Panc1 (cell line): ENCODE measurements around the gene TUBG2. TPM values are rescaled to one million over a fixed set of nuclear protein-coding genes. Genes with fewer than 3 reads are reported as not detected.

Source experiments
- ATAC-seq: fragments of 200-7000 bp; cut with Tn5 transposase; 2 replicates; pipeline ENCODE4 v1.9.1; 2020; ENCODE audit warnings: mild to moderate bottlenecking, moderate library complexity
- BruUV-seq: library from RNA; stranded (reverse); fragments of 400-500 nt; replicated peaks from 2 replicates; lab custom pipeline; 2021; lab: Mats Ljungman, UMichigan
- CTCF ChIA-PET: fragments of 300-600 bp; sonication (Branson Sonifier 250); formaldehyde crosslinking; loops from one replicate; lab custom pipeline; 2022; ENCODE audit warnings: antibody characterized with exemption; lab: Charles Lee
- POLR2A ChIA-PET: fragments of 300-600 bp; sonication (Branson Sonifier 250); formaldehyde crosslinking; loops from one replicate; lab custom pipeline; 2022; ENCODE audit warnings: antibody characterized with exemption; lab: Charles Lee
- DNase-seq: peaks from one replicate; pipeline ENCODE4 v3.0.0-alpha.2; 2010; ENCODE audit warnings: low read depth, low spot score
- H3K27ac ChIP-seq: 2 replicates; pipeline ENCODE4 v1.5.1; 2011; ENCODE audit warnings: mild to moderate bottlenecking, low read length, inconsistent platforms
- H3K27me3 ChIP-seq: fragments of 200-500 bp; sonication (Bioruptor generic); 2 replicates; pipeline ENCODE4 v1.6.0; 2014; ENCODE audit warnings: low read length, inconsistent platforms; ENCODE audit not compliant: control insufficient read depth, insufficient read depth
- H3K36me3 ChIP-seq: fragments of 200-500 bp; sonication (Bioruptor generic); 2 replicates; pipeline ENCODE4 v1.5.1; 2014; ENCODE audit warnings: inconsistent platforms, mild to moderate bottlenecking, low read length, moderate library complexity; ENCODE audit not compliant: control insufficient read depth, insufficient read depth
- H3K4me1 ChIP-seq: 2 replicates; pipeline ENCODE4 v1.5.1; 2011; ENCODE audit warnings: inconsistent platforms, mild to moderate bottlenecking, low read length, moderate library complexity; ENCODE audit not compliant: control insufficient read depth, insufficient read depth
- H3K4me3 ChIP-seq, 2 experiments: 2 replicates each; pipeline ENCODE4 v1.5.1; 2011 to 2012; ENCODE audit warnings: low read depth in 2 of 2, low read length in 2 of 2, mild to moderate bottlenecking in 2 of 2, inconsistent platforms in 1 of 2, moderate library complexity in 1 of 2
- H3K9me3 ChIP-seq: fragments of 200-500 bp; sonication (Bioruptor generic); 2 replicates; pipeline ENCODE4 v1.5.1; 2014; ENCODE audit warnings: low read depth, mild to moderate bottlenecking, inconsistent platforms, low read length, moderate library complexity; ENCODE audit not compliant: control insufficient read depth, insufficient read depth
- POLR2AphosphoS5 ChIP-seq: IDR thresholded peaks from 2 replicates; pipeline ENCODE4 v1.6.1; 2012; ENCODE audit warnings: mild to moderate bottlenecking, low read depth, low read length, moderate library complexity
- SIN3A ChIP-seq: IDR thresholded peaks from 2 replicates; pipeline ENCODE4 v1.6.1; 2012; ENCODE audit warnings: low read depth, mild to moderate bottlenecking, low read length, moderate library complexity, borderline replicate concordance; ENCODE audit not compliant: insufficient read depth
- TCF7L2 ChIP-seq: IDR thresholded peaks from 2 replicates; pipeline ENCODE4 v1.6.1; 2011; ENCODE audit warnings: mild to moderate bottlenecking, low read depth, low read length, inconsistent platforms
- in situ Hi-C: cut with HindIII; loops from 2 replicates; pipeline ENCODE4 v1.10.0; 2016; ENCODE audit warnings: low sequenced_read_pairs, low pct_unique_long_range_greater_than_20kb
- intact Hi-C: fragments of 100-400 bp; cut with micrococcal nuclease; formaldehyde crosslinking; loops from one replicate; pipeline ENCODE4 v1.10.0; 2022; ENCODE audit not compliant: unreplicated experiment
- total RNA-seq: library from RNA; stranded (reverse); gene quantifications from one replicate; pipeline ENCODE4 v1.2.1, GENCODE V29; 2021; ENCODE audit not compliant: unreplicated experiment
- TF ChIP-seq, protein P1 (sequence below): fragments of 450-650 bp; IDR thresholded peaks from 2 replicates; pipeline ENCODE4 v1.5.1; 2017; ENCODE audit warnings: mild to moderate bottlenecking
- TF ChIP-seq, protein P2 (sequence below), 2 experiments: IDR thresholded peaks; 2 replicates each; pipeline ENCODE4 v1.6.1; 2011 to 2012; ENCODE audit warnings: low read depth in 2 of 2, control low read depth in 1 of 2, low read length in 1 of 2, mild to moderate bottlenecking in 1 of 2, moderate library complexity in 1 of 2; ENCODE audit not compliant: insufficient read depth in 1 of 2

Gene TUBG2
- total RNA-seq, 1 experiment from 2014 or later = 25.5 TPM

DNA sequence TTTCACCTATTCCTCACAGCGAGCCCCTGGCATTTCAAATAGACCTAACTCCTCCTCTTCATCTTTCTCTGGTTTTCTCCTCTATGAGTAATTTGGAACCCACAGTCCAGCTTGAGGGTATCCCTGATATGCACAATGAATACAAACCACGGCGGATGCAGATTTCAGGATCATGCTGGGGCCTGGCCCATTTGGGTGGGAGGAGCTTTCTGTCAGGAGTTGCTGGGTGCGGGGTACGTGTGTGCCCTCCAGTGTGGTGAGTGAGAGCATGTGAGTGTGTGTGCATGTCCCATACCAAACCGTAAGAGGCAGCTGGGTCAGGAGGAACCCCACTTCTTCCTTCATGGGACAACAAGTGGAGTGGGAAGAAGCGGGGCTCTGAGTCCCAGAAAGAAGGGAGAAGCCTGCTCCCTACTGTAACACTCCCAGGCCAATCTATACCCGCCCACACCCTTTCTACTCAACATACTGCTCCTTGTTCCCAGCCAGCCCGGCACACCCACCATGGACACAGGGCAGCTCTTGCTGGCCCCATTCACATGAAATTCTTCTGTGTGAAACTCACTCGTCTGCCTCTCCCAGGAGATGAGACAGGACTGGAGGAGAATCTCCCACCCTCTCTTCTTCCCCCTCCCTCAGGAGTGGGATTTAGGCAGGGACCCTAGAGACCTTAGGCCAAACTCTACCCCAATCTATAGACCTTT, 41.7 kb downstream of the TUBG2 start:
- TF ChIP-seq POLR2AphosphoS5 = no peak
- TF ChIP-seq SIN3A = no peak
- TF ChIP-seq, protein P1, sequence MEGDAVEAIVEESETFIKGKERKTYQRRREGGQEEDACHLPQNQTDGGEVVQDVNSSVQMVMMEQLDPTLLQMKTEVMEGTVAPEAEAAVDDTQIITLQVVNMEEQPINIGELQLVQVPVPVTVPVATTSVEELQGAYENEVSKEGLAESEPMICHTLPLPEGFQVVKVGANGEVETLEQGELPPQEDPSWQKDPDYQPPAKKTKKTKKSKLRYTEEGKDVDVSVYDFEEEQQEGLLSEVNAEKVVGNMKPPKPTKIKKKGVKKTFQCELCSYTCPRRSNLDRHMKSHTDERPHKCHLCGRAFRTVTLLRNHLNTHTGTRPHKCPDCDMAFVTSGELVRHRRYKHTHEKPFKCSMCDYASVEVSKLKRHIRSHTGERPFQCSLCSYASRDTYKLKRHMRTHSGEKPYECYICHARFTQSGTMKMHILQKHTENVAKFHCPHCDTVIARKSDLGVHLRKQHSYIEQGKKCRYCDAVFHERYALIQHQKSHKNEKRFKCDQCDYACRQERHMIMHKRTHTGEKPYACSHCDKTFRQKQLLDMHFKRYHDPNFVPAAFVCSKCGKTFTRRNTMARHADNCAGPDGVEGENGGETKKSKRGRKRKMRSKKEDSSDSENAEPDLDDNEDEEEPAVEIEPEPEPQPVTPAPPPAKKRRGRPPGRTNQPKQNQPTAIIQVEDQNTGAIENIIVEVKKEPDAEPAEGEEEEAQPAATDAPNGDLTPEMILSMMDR = no peak
- intact Hi-C loops = no loop called here
- CTCF ChIA-PET = no interaction called here
- Histone ChIP-seq H3K4me3 (no peak overlapping the region), H3K27me3 (no peaks in the 10 kb centered on the region), H3K9me3 (no peaks in the 10 kb centered on the region), H3K36me3 (no peaks in the 10 kb centered on the region), H3K4me1 (no peaks in the 10 kb centered on the region), H3K27ac (no peak overlapping the region)
- BruUV-seq = no TSS peak
- POLR2A ChIA-PET = no interaction called here
- ATAC-seq = no peak
- in situ Hi-C loops = no loop called here
- no peak for DNase-seq

DNA sequence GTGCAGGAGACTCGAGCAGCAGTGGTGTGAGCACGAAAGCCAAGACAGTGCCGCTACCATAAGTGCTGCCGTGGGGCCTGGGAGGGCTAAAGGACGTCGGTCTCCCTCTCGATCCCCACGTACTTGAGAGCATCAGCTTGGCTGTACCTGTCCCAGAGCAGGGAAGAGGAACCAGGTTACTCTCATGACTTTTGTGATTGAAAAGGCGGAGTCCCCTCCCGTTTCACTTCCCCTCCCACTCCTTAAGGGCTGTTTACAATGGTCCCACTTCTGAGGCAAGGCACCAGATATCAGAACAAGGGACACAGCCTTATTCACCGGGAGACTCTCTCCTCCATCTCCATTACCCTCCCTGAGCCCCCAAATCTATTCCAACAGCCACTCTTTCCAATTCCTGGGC, 43.4 kb downstream of the TUBG2 start:
- TF ChIP-seq TCF7L2 = no peak
- no peak for TF ChIP-seq SIN3A
- no peak for TF ChIP-seq POLR2AphosphoS5
- TF ChIP-seq, protein P1 = no peak
- TF ChIP-seq, protein P2, sequence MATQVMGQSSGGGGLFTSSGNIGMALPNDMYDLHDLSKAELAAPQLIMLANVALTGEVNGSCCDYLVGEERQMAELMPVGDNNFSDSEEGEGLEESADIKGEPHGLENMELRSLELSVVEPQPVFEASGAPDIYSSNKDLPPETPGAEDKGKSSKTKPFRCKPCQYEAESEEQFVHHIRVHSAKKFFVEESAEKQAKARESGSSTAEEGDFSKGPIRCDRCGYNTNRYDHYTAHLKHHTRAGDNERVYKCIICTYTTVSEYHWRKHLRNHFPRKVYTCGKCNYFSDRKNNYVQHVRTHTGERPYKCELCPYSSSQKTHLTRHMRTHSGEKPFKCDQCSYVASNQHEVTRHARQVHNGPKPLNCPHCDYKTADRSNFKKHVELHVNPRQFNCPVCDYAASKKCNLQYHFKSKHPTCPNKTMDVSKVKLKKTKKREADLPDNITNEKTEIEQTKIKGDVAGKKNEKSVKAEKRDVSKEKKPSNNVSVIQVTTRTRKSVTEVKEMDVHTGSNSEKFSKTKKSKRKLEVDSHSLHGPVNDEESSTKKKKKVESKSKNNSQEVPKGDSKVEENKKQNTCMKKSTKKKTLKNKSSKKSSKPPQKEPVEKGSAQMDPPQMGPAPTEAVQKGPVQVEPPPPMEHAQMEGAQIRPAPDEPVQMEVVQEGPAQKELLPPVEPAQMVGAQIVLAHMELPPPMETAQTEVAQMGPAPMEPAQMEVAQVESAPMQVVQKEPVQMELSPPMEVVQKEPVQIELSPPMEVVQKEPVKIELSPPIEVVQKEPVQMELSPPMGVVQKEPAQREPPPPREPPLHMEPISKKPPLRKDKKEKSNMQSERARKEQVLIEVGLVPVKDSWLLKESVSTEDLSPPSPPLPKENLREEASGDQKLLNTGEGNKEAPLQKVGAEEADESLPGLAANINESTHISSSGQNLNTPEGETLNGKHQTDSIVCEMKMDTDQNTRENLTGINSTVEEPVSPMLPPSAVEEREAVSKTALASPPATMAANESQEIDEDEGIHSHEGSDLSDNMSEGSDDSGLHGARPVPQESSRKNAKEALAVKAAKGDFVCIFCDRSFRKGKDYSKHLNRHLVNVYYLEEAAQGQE (IDR thresholded peaks at IDR 0.05; ENCODE audit: insufficient read depth in 1 of 2, low read depth in 2 of 2, low read length in 1 of 2) = no peak
- no peaks in the 10 kb centered on the region for H3K27me3 ChIP-seq
- H3K4me3 ChIP-seq = no peak overlapping the region
- no peaks in the 10 kb centered on the region for H3K4me1 ChIP-seq
- DNase-seq (no peak), ATAC-seq (no peak)
- H3K9me3 ChIP-seq = no peaks in the 10 kb centered on the region
- H3K27ac ChIP-seq = no peak overlapping the region
- TSS peak; percentile 62 for BruUV-seq
- 0 out of 2 replicates have a peak, but pooled peaks cover 2% of the 10 kb centered on the region for H3K36me3 ChIP-seq
- POLR2A ChIA-PET = no interaction called here
- in situ Hi-C loops (no loop called here), intact Hi-C loops (no loop called here)
- CTCF ChIA-PET = no interaction called here
